Neural cell (in vitro differentiated cells): ENCODE results near the gene FAM174C. TPM values are rescaled to one million over a fixed set of nuclear protein-coding genes. Genes with fewer than 3 reads are reported as not detected.
"Not testable (repeated sequence)": the region's sequence is repeated elsewhere in the genome, so short reads cannot be mapped to it uniquely, and the experiment has no call there.

ENCODE experiments used
- H2AFZ ChIP-seq: fragments of 200-600, 300-800 bp; sonication (generic), shearing (Covaris generic); 2 replicates; pipeline ENCODE4 v1.6.0; 2014; ENCODE audit warnings: low read depth, mild to moderate bottlenecking, antibody characterized with exemption, low read length, moderate library complexity
- H3F3A ChIP-seq: fragments of 200-600 bp; shearing (Covaris generic); 2 replicates; pipeline ENCODE4 v1.6.1; 2016; ENCODE audit warnings: mild to moderate bottlenecking, moderate library complexity, mixed read lengths, antibody characterized with exemption, low read length; ENCODE audit not compliant: insufficient read depth, poor library complexity, severe bottlenecking
- H3K27ac ChIP-seq: fragments of 200-600, 300-800 bp; sonication (generic), shearing (Covaris generic); 2 replicates; pipeline ENCODE4 v1.5.1; 2014; ENCODE audit warnings: mild to moderate bottlenecking, low read length, moderate library complexity
- H3K27me3 ChIP-seq: fragments of 300-800, 200-600 bp; sonication (generic), shearing (Covaris generic); 2 replicates; pipeline ENCODE4 v1.6.0; 2014; ENCODE audit warnings: mild to moderate bottlenecking, low read depth, low read length, moderate library complexity; ENCODE audit not compliant: insufficient read depth
- H3K36me3 ChIP-seq: fragments of 300-800, 200-600 bp; sonication (generic), shearing (Covaris generic); 2 replicates; pipeline ENCODE4 v1.5.1; 2014; ENCODE audit warnings: mild to moderate bottlenecking, antibody characterized with exemption, low read length, moderate library complexity; ENCODE audit not compliant: insufficient read depth
- H3K4me2 ChIP-seq: fragments of 300-800, 200-600 bp; sonication (generic), shearing (Covaris generic); 2 replicates; pipeline ENCODE4 v1.6.0; 2014; ENCODE audit warnings: mild to moderate bottlenecking, low read length
- H3K4me3 ChIP-seq: fragments of 300-800, 200-600 bp; sonication (generic), shearing (Covaris generic); 2 replicates; pipeline ENCODE4 v1.5.1; 2014; ENCODE audit warnings: mild to moderate bottlenecking, low read length, moderate library complexity
- H3K79me2 ChIP-seq: fragments of 200-600 bp; shearing (Covaris generic); replicated peaks from 2 replicates; pipeline ENCODE4 v1.6.0; 2014; ENCODE audit warnings: mild to moderate bottlenecking, low read length, moderate library complexity; ENCODE audit not compliant: insufficient read depth
- H3K9ac ChIP-seq: fragments of 300-800, 200-600 bp; sonication (generic), shearing (Covaris generic); 2 replicates; pipeline ENCODE4 v1.6.1; 2016; ENCODE audit warnings: mild to moderate bottlenecking, low read length, mixed read lengths
- H3K9me2 ChIP-seq: fragments of 200-600 bp; shearing (Covaris generic); 2 replicates; pipeline ENCODE4 v1.6.1; 2016; ENCODE audit warnings: mild to moderate bottlenecking, low read length, mixed read lengths; ENCODE audit not compliant: insufficient read depth
- H3K9me3 ChIP-seq: fragments of 200-600, 300-800 bp; sonication (generic), shearing (Covaris generic); 2 replicates; pipeline ENCODE4 v1.6.1; 2016; ENCODE audit warnings: mild to moderate bottlenecking, mixed run types, low read length, moderate library complexity, mixed read lengths
- H4K20me1 ChIP-seq: fragments of 200-600 bp; shearing (Covaris generic); 2 replicates; pipeline ENCODE4 v1.6.1; 2016; ENCODE audit warnings: mild to moderate bottlenecking, mixed run types; ENCODE audit not compliant: insufficient read depth
- CTCF ChIP-seq: fragments of 450-650 bp; IDR thresholded peaks from 2 replicates; pipeline ENCODE4 v1.5.1; 2014; ENCODE audit warnings: antibody characterized with exemption, mild to moderate bottlenecking, moderate library complexity; ENCODE audit not compliant: poor library complexity, severe bottlenecking
- EP300 ChIP-seq: fragments of 450-650 bp; conservative IDR thresholded peaks from 2 replicates; pipeline ENCODE4 v1.6.1; 2014; ENCODE audit warnings: antibody characterized with exemption, mild to moderate bottlenecking, moderate library complexity; ENCODE audit not compliant: poor library complexity, severe bottlenecking
- EZH2 ChIP-seq: fragments of 200-600, 300-800 bp; shearing (Covaris generic), sonication (generic); IDR thresholded peaks from 2 replicates; pipeline ENCODE4 v1.6.1; 2014; ENCODE audit warnings: antibody characterized with exemption, low read length, borderline replicate concordance, mild to moderate bottlenecking; ENCODE audit not compliant: insufficient read depth, poor library complexity, severe bottlenecking
- MXI1 ChIP-seq: fragments of 450-650 bp; conservative IDR thresholded peaks from 2 replicates; pipeline ENCODE4 v1.6.1; 2014; ENCODE audit warnings: antibody characterized with exemption, mild to moderate bottlenecking; ENCODE audit not compliant: poor library complexity, severe bottlenecking
- POLR2AphosphoS5 ChIP-seq: IDR thresholded peaks from 2 replicates; pipeline ENCODE4 v1.6.1; 2012
- RAD21 ChIP-seq: fragments of 450-650 bp; conservative IDR thresholded peaks from 2 replicates; pipeline ENCODE4 v1.6.1; 2014; ENCODE audit warnings: antibody characterized with exemption, mild to moderate bottlenecking, moderate library complexity
- REST ChIP-seq: IDR thresholded peaks from 2 replicates; pipeline ENCODE4 v1.6.1; 2012; ENCODE audit warnings: borderline replicate concordance
- SMC3 ChIP-seq: fragments of 450-650 bp; conservative IDR thresholded peaks from 2 replicates; pipeline ENCODE4 v1.6.1; 2014; ENCODE audit warnings: antibody characterized with exemption, mild to moderate bottlenecking, moderate library complexity; ENCODE audit not compliant: poor library complexity
- TAF1 ChIP-seq: IDR thresholded peaks from 2 replicates; pipeline ENCODE4 v1.6.1; 2012; ENCODE audit warnings: low read depth
- polyA plus RNA-seq: library from polyadenylated mRNA; depleted of rRNA; stranded (reverse); fragments of >200 nt; gene quantifications from 2 replicates; pipeline ENCODE4 v1.2.3, GENCODE V29; 2014

Gene FAM174C
- polyA plus RNA-seq, 1 donor from 2014 or later: 28.4 TPM

GRCh38 chr19:1317274-1318003, 42.1 kb downstream of the FAM174C start:
- TF ChIP-seq TAF1 (no peak), RAD21 (no peak), CTCF (no peak), MXI1 (no peak), EZH2 (no peak), EP300 (no peak), SMC3 (no peak), POLR2AphosphoS5 (no peak), REST (no peak)
- no peak overlapping the region for H3K4me2 ChIP-seq
- H3K27me3 ChIP-seq: no peaks in the 10 kb centered on the region
- no peaks in the 10 kb centered on the region for H3K79me2 ChIP-seq
- no peaks in the 10 kb centered on the region for H3K9me3 ChIP-seq
- H3K36me3 ChIP-seq: no peaks in the 10 kb centered on the region
- H2AFZ ChIP-seq: no peak overlapping the region
- H4K20me1 ChIP-seq: no peaks in the 10 kb centered on the region
- no peak overlapping the region for H3K27ac ChIP-seq
- no peaks in the 10 kb centered on the region for H3K9me2 ChIP-seq
- H3F3A ChIP-seq: no peaks in the 10 kb centered on the region
- H3K4me3 ChIP-seq: no peak overlapping the region
- H3K9ac ChIP-seq: no peak overlapping the region

- H3K27me3 ChIP-seq: no peaks in the 10 kb centered on the region
- H3F3A ChIP-seq: no peaks in the 10 kb centered on the region
- H3K79me2 ChIP-seq: no peaks in the 10 kb centered on the region
- no peak overlapping the region for H3K4me3 ChIP-seq
- no peaks in the 10 kb centered on the region for H3K36me3 ChIP-seq
- no peaks in the 10 kb centered on the region for H3K9me2 ChIP-seq
- no peak overlapping the region for H2AFZ ChIP-seq
- TF ChIP-seq CTCF (no peak), REST (no peak), TAF1 (no peak), POLR2AphosphoS5 (no peak), MXI1 (no peak)
- no peak overlapping the region for H3K27ac ChIP-seq
- no peak overlapping the region for H3K4me2 ChIP-seq
- no peaks in the 10 kb centered on the region for H3K9me3 ChIP-seq
- H3K9ac ChIP-seq: no peak overlapping the region
- no peaks in the 10 kb centered on the region for H4K20me1 ChIP-seq
These were observed 43.5 kb downstream of the FAM174C start for GRCh38 chr19:1318678-1319471.

- H3F3A ChIP-seq, H3K4me3 ChIP-seq, H3K36me3 ChIP-seq, H3K27me3 ChIP-seq, H3K9me3 ChIP-seq, H3K79me2 ChIP-seq, H3K27ac ChIP-seq, H3K4me2 ChIP-seq, H3K9me2 ChIP-seq, H2AFZ ChIP-seq, H3K9ac ChIP-seq, H4K20me1 ChIP-seq: not testable (repeated sequence)
These were observed 44.9 kb downstream of the FAM174C start for GRCh38 chr19:1320282-1320650.
